Mucosa of descending colon (tissue), 3 donors: ENCODE measurements around the gene NTNG1. TPM values are rescaled to one million over a fixed set of nuclear protein-coding genes. Genes with fewer than 3 reads are reported as not detected.
A peak's percentile ranks its signal among the peaks of the same experiment; 100 is the strongest.

ENCODE experiments used
- ATAC-seq: fragments of 200-7000 bp; cut with Tn5 transposase; one replicate; pipeline ENCODE4 v1.9.1; 2020; ENCODE audit warnings: mild to moderate bottlenecking, moderate library complexity
- DNase-seq, 3 donors: peaks; one replicate each; pipeline ENCODE4 v3.0.0-alpha.2; 2020
- H3K36me3 ChIP-seq: fragments of 200-600 bp; one replicate; pipeline ENCODE4 v1.8.0; 2021; ENCODE audit warnings: low read depth, mild to moderate bottlenecking
- H3K4me1 ChIP-seq: fragments of 200-600 bp; one replicate; pipeline ENCODE4 v1.8.0; 2021; ENCODE audit warnings: low read depth, mild to moderate bottlenecking
- H3K4me3 ChIP-seq: fragments of 200-600 bp; one replicate; pipeline ENCODE4 v1.8.0; 2021; ENCODE audit warnings: mild to moderate bottlenecking
- H3K9me3 ChIP-seq: fragments of 200-600 bp; one replicate; pipeline ENCODE4 v1.8.0; 2021; ENCODE audit warnings: mild to moderate bottlenecking
- intact Hi-C, 2 donors: fragments of 100-400 bp; cut with DNase I in 1 of 2; cut with micrococcal nuclease in 1 of 2; formaldehyde crosslinking; loops; one replicate each; pipeline versions ENCODE4 v1.11.0 to v1.11.1; 2022; cut with DNase I, micrococcal nuclease
- total RNA-seq, 3 donors: library from RNA; stranded (reverse); fragmentation: NEBNext Ultra II Directional in 2 of 3; extraction: Animal tissue kit (Norgen Biotek cat#: 25700) in 2 of 3; gene quantifications; one replicate each; pipeline versions ENCODE4 v1.2.1 to v1.2.4, GENCODE V29; 2021 to 2023
- TF ChIP-seq, protein P1 (sequence below): fragments of 200-600 bp; IDR thresholded peaks from one replicate; pipeline ENCODE4 v1.8.0; 2022; ENCODE audit warnings: antibody characterized with exemption, mild to moderate bottlenecking
- donor health status: DM: no; HTN: no; CAD: no; lungs with moderate emphysema.
- donor health status: DM: no; HTN: no; CAD: no.
- donor health status: DM: no; HTN: yes; CAD: no.

Gene NTNG1
- total RNA-seq, 3 donors from 2014 or later, result 0.23 to 2.5 (median 1.3) TPM

DNA sequence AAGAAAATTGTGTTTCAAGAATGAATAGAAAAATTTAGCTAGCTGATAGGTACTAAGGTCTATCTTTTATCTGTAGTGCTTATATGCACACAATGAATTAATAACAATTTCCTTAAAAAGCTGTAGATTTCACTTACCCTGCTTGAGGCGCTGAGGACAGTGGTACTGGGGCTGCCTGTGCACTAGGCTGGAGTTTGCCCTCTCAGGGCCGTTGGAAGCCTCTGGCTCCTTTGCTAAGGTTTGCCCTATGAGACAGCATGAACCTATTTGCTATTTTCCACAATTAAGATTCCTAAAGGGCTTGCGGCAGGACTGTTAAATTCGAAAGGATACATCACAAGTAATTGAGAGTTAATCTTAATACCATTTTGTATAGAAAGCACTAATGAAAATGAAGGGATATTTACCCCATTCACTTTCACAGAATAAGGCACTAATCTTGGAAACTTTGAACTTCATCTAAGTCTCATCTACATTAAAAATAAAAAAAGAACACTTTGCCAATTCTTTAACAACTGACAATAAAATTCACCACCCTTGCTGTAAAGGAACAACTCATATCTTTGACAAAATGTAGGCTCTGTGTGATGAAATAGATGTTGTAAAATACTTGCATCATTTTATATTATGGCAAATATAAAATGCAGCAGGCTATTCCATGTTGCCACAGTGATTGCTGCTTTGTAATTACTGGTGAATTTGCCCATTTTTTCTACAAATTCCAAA is 293.0 kb downstream of the NTNG1 start:
- H3K4me3 ChIP-seq, result no peak overlapping the region
- ATAC-seq (peak; percentile 66), DNase-seq (peak in 1 of 3 donors; percentile 5)
- intact Hi-C loops, result loop anchor here in 1 of 2 donors (5.0 kb wide), 1 partner anchor 319 kb away; no protein-coding TSS in a partner anchor
- no peaks in the 10 kb centered on the region for H3K9me3 ChIP-seq
- H3K36me3 ChIP-seq, result no peaks in the 10 kb centered on the region
- no peaks in the 10 kb centered on the region for H3K4me1 ChIP-seq
- TF ChIP-seq, protein P1, sequence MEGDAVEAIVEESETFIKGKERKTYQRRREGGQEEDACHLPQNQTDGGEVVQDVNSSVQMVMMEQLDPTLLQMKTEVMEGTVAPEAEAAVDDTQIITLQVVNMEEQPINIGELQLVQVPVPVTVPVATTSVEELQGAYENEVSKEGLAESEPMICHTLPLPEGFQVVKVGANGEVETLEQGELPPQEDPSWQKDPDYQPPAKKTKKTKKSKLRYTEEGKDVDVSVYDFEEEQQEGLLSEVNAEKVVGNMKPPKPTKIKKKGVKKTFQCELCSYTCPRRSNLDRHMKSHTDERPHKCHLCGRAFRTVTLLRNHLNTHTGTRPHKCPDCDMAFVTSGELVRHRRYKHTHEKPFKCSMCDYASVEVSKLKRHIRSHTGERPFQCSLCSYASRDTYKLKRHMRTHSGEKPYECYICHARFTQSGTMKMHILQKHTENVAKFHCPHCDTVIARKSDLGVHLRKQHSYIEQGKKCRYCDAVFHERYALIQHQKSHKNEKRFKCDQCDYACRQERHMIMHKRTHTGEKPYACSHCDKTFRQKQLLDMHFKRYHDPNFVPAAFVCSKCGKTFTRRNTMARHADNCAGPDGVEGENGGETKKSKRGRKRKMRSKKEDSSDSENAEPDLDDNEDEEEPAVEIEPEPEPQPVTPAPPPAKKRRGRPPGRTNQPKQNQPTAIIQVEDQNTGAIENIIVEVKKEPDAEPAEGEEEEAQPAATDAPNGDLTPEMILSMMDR, result no peak

DNA sequence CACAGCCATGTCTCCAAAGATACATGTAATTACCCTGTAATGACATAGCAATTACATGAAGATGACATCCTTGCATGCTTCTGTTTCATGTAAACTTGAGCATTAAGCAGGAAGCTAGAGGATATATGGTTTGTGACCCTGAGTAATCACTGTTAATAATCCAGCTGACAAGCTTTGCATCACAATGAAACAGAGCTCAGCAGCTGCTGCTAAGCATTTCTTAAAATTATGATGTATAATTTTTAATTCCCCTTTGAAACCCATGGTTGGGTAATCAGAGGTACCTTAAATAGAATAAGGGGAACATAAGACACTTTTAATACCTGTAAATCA is 293.5 kb downstream of the NTNG1 start:
- Histone ChIP-seq H3K9me3 (no peaks in the 10 kb centered on the region), H3K4me3 (no peak overlapping the region), H3K4me1 (no peaks in the 10 kb centered on the region), H3K36me3 (no peaks in the 10 kb centered on the region)
- TF ChIP-seq, protein P1, result no peak
- no peak for ATAC-seq
- no peak for DNase-seq
- intact Hi-C loops, result loop anchor here in 1 of 2 donors (5.0 kb wide), 1 partner anchor 318 kb away; no protein-coding TSS in a partner anchor

DNA sequence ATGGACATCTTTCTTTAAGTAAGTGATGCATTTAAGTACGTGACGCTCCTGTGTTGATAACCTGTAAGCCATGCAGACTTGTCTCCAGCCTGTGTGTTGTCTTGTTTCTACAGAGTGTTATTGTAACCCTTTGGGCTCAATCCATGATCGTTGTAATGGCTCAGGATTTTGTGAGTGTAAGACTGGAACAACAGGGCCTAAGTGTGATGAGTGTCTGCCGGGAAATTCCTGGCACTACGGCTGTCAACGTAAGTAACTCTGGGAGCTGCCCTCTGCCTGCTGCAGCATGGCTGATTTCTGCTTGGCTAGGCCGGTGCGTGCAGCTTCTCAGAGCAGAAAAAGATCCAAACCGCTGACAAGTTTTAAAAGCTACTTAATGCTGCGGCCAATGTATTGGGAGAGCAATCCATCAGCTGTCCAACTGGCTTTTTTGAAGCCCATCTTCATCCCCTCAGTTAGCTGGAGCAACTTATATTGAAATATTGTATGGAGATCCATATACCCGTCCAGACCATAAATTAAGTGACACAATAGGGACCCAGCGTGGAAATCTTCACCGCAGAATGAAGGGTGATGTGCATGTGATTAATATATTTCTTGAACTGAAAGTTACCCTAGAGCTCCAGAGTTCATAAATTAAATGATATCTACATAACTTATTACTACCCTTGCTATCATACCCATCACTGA is 295.9 kb downstream of the NTNG1 start:
- ATAC-seq (no peak), DNase-seq (no peak)
- Histone ChIP-seq H3K36me3 (no peaks in the 10 kb centered on the region), H3K9me3 (no peaks in the 10 kb centered on the region), H3K4me1 (no peaks in the 10 kb centered on the region), H3K4me3 (no peak overlapping the region)
- TF ChIP-seq, protein P1, result no peak
- intact Hi-C loops, result no loop called here

DNA sequence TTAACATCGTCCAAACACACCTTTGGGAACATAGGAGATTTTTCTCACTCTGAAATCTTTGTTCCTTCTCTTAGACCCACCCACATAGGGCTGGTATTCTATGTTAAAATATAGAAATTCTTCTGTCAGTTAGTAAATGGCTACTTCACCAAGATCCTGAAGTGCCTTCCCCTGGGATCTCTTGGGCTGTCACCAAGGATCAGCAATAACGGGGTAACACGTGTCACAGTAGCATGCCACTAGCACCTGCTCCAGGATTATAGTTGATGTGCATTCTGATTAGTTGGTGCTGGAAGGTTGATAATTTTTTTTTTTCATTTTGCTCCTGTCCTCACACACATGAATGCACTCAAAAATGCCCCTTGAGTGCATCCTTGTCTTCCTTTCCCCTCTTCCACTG is 298.7 kb downstream of the NTNG1 start:
- no peak for DNase-seq
- intact Hi-C loops, result no loop called here
- no peaks in the 10 kb centered on the region for H3K9me3 ChIP-seq
- no peak for ATAC-seq
- TF ChIP-seq, protein P1, result no peak
- no peak overlapping the region for H3K4me3 ChIP-seq
- no peaks in the 10 kb centered on the region for H3K4me1 ChIP-seq
- no peaks in the 10 kb centered on the region for H3K36me3 ChIP-seq

DNA sequence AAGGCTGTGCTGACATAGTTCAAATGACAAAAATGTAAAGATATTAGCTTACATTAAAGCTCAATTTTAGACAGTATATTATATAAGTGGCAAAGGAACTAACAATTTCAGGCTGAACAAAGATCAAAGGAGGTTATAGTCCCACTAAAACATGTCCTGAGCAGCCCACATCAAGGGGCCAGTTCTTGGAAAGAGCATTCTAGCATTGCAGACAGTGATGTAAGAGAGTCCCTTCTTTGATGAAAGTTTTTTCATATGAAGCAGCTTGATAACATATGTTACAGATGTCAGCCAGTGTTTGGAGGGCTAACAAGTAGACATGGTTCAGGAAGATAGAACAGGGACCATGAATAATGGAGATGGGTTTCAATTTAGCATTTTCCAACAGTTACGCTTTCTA is 301.7 kb downstream of the NTNG1 start:
- Histone ChIP-seq H3K9me3 (no peaks in the 10 kb centered on the region), H3K36me3 (no peaks in the 10 kb centered on the region), H3K4me1 (no peaks in the 10 kb centered on the region), H3K4me3 (no peak overlapping the region)
- TF ChIP-seq, protein P1, result no peak
- intact Hi-C loops, result no loop called here
- ATAC-seq (no peak), DNase-seq (no peak)
